Stimulated activated CD8-positive, alpha-beta memory T cell treated with anti-CD3 and anti-CD28 coated beads, Interleukin-7, amount 100 ng/mL, for 48 hours (primary cell): ENCODE results near the gene CDC42SE2.
"Not testable (repeated sequence)": the region's sequence is repeated elsewhere in the genome, so short reads cannot be mapped to it uniquely, and the experiment has no call there.

Source experiments
- DNase-seq, 2 donors: peaks; one replicate each; pipeline ENCODE4 v3.0.0-alpha.2; 2020; ENCODE audit warnings: low read depth in 1 of 2; ENCODE audit errors: extremely low read depth in 1 of 2

Gene CDC42SE2

GRCh38 chr5:131277875-131278740, 14.3 kb downstream of the CDC42SE2 start:
- no peak for DNase-seq

GRCh38 chr5:131278741-131279124, 14.9 kb downstream of the CDC42SE2 start:
- DNase-seq = not testable (repeated sequence)

GRCh38 chr5:131279204-131279603, 15.4 kb downstream of the CDC42SE2 start:
- DNase-seq = no peak

GRCh38 chr5:131280417-131280816, 16.6 kb downstream of the CDC42SE2 start:
- no peak for DNase-seq

GRCh38 chr5:131281133-131281867, 17.4 kb downstream of the CDC42SE2 start:
- no peak for DNase-seq

- DNase-seq = no peak
These were observed 18.0 kb downstream of the CDC42SE2 start for GRCh38 chr5:131281868-131282234.

GRCh38 chr5:131282235-131282634, 18.4 kb downstream of the CDC42SE2 start:
- DNase-seq = no peak

GRCh38 chr5:131285703-131286399, 22.0 kb downstream of the CDC42SE2 start:
- no peak for DNase-seq

- no peak for DNase-seq
These were observed 22.5 kb downstream of the CDC42SE2 start for GRCh38 chr5:131286400-131286715.

GRCh38 chr5:131288328-131288727, 24.5 kb downstream of the CDC42SE2 start:
- no peak for DNase-seq

- no peak for DNase-seq
These were observed 25.9 kb downstream of the CDC42SE2 start for GRCh38 chr5:131289738-131290137.

GRCh38 chr5:131296213-131296672, 32.4 kb downstream of the CDC42SE2 start:
- DNase-seq = no peak

GRCh38 chr5:131297886-131298285, 34.0 kb downstream of the CDC42SE2 start:
- no peak for DNase-seq

- no peak for DNase-seq
These were observed 35.6 kb downstream of the CDC42SE2 start for GRCh38 chr5:131299465-131299864.

GRCh38 chr5:131302506-131302905, 38.7 kb downstream of the CDC42SE2 start:
- no peak for DNase-seq

- DNase-seq = no peak
These were observed 39.7 kb downstream of the CDC42SE2 start for GRCh38 chr5:131303537-131303936.

- no peak for DNase-seq
These were observed 40.6 kb downstream of the CDC42SE2 start for GRCh38 chr5:131304414-131304813.

GRCh38 chr5:131305138-131305689, 41.4 kb downstream of the CDC42SE2 start:
- no peak for DNase-seq

- DNase-seq = no peak
These were observed 42.1 kb downstream of the CDC42SE2 start for GRCh38 chr5:131305906-131306305.

GRCh38 chr5:131312235-131312772, 48.5 kb downstream of the CDC42SE2 start:
- not testable (repeated sequence) for DNase-seq

- no peak for DNase-seq
These were observed 52.2 kb downstream of the CDC42SE2 start for GRCh38 chr5:131316026-131316425.
